ENCODE measurements around the gene TBC1D14.

TBC1D14 gene, protein sequence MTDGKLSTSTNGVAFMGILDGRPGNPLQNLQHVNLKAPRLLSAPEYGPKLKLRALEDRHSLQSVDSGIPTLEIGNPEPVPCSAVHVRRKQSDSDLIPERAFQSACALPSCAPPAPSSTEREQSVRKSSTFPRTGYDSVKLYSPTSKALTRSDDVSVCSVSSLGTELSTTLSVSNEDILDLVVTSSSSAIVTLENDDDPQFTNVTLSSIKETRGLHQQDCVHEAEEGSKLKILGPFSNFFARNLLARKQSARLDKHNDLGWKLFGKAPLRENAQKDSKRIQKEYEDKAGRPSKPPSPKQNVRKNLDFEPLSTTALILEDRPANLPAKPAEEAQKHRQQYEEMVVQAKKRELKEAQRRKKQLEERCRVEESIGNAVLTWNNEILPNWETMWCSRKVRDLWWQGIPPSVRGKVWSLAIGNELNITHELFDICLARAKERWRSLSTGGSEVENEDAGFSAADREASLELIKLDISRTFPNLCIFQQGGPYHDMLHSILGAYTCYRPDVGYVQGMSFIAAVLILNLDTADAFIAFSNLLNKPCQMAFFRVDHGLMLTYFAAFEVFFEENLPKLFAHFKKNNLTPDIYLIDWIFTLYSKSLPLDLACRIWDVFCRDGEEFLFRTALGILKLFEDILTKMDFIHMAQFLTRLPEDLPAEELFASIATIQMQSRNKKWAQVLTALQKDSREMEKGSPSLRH

DNA sequence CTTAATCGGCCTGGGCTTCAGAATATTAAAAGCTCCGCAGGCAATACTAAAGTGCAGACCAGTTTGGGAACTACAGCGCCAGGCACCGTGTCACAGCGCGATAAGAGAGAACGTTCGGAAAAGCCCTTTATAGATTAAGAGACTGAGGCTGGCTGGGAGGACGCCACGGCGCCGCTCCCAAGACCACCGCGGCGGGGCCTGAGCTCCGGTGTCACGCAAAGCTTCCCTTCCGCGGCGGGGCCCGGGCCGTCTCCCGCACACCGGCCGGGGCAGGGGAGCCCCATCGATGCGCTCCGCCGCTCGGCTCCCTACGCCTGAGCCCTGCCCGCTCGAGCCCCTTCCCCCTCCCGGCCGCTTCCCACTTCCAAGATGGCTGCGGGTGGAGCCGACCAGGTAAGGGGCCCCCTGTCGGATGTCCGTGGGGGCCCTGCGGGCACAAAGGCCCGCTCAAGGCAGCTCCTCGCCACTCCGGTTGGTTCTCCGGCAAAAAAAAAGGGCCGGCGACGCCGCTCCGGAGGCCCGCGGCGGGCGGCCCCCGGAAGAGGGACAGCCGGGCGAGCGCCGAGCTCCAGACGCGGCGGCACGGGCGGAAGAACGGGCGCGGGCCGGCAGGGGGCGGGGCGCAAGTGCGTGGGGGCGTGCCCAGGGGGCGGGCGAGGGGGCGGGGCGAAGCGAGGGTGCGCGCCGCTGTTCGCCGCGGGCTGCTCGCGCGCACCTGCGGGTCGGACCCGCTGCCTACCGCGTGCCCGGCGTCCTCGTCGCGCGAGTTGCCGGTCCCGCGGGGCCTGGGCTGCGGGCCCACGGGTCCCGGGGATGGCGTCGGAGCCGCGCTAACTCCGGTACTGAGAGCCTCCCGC is at the start of gene TBC1D14:
TSS of gene TBC1D14 (plus strand) at position 714 of the 857 bp plus-strand sequence. CDS start 13,564 bp downstream, outside the sequence.
- peak; percentile 87 to 89 for DNase-seq

DNA sequence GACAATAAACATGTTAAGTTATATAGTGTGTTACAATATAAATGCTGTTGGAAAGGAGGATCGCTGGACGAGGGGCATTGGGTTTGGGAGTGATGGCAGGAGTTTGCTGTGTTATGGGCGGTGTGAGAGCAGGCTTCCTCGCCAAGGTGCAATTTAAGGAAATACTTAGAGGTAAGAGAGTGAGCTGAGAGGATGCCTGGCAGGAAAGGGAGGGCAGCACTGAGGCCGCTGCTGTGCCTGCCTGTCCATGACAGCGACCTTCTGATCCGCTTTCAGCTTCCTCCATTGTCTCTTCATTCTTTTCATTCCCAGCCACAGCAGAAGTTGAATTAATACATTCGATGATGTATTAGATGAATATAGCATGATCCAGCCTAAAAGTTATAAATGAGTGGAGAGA is 41.2 kb upstream of the TBC1D14 start:
- no peak for DNase-seq

DNA sequence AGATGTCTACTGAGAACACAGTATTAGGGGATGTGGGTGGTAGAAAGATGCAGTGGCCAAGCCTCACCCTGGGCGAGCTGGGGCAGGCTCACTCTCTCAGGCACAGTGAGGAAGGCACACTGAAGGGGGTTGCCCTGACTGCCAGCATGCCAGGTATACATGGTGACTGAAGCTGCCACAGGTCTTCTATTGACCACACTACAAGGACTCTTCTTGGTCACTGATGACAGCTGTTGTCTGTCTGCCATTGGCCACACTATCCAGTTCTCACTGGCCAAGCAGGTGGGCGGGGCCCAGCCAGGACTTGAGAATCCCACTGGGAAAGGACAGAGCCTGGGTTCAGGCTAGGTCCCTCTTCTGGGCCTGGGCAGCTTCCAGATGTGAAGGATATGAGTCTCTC is 39.7 kb upstream of the TBC1D14 start:
- DNase-seq = no peak

DNA sequence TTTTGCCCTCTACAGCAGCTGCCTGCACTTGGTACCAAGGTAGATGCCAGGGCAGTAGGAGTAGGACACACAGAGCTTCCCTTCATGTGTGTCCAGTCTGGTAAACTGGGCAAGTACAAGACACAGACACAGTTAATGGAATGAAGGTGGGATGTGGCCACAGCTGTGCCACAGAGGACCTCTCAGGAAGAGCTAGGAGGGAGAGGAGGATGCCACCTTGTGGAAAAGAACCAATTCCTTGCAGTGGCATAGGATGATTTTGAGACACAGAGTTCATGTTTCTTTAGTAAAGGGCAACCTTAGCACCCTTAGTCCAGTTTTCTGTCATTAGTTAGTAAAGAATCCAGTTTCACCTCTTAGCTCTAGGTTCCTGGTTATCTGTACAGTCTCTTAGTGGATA is 36.3 kb upstream of the TBC1D14 start:
- no peak for DNase-seq

DNA sequence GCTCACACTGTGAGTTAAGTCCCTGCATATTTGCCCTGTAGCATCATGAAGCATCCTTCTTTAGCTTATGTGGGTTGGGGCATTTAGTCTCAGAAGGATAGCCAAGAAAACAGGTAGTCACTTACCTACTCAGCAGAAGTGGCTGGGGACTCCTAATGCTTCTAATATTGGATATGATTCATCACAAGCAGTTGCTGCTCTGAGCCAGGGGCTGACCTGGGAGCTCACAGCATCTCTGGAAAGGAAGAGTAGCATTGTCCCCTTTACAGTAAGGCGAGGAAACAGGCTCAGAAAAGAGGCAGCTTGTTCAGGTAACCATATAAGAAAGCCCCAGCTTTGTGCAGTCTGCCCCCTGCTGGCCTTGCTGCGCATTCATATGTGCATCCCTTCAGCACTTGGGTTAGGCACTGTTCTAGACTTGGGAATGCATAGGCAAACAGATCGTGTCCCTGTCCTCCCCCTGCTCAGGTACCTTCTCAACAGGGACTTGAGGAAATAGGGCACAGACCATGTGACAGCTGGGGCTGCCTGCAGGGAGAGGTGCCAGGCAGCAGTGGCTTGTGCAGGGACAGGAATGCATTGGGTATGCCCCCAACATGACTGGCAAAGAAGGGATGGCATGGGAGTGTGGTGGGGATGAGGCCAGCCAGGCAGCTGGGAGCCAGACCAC is 35.7 kb upstream of the TBC1D14 start:
- peak; percentile 73 to 78 for DNase-seq

DNA sequence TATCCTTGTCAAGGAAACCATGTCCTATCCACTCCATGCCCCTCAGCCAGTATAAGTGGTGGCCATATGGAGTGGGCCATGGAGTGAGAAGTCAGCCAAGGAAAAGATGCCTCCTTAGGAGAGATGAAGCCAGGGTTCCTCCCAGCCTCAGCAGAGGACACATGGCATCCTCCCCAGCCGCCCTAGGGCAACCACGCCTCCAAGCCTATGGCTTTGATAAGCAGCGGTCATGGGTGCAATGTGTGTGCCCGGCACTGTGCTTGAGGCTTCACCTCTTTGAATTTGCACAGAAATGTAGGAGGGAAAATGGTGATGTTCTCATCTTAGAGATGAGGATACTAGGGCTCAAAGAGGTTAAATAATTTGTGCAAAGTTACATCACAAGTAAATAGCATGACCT is 34.6 kb upstream of the TBC1D14 start:
- no peak for DNase-seq

DNA sequence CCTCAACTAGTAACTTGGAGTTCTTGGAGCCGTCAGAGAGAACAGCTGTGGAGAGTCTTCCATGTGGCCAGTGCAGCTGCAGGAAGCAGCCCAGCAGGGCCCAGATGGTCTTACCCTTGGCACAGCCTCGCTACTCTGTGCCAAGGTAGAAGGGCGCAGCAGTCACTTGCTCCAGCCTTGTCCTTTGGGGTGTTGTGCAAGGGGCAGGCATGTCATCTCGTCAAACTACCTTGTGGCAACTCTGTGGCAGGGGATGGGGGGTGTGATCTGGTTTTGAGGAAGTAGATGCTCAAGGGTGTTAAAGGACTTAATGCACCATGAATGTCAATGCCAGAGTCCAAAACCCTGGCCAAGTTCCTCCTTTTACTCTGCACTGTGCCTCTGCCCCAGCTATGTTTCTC is 34.2 kb upstream of the TBC1D14 start:
- peak in 1 of 2 donors; percentile 75 for DNase-seq

DNA sequence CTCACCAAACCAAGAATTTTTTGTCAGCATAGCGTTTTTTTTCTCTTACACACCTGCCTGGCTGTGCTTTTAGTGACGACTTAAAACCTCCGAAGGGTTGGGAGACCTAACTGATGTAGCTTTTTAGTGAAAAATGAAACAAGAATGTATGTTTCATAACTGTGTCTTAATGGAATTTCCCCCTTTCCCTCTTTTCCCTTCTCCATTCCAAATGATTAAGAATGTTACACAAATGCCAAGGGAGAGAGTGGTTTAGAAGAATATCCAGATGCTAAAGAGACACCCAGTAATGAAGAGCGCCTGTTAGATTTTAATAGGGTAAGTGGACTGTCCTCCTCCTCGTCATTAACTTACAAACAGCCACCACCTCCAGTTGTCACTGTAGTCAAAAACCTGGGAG is 33.2 kb upstream of the TBC1D14 start:
- no peak for DNase-seq

DNA sequence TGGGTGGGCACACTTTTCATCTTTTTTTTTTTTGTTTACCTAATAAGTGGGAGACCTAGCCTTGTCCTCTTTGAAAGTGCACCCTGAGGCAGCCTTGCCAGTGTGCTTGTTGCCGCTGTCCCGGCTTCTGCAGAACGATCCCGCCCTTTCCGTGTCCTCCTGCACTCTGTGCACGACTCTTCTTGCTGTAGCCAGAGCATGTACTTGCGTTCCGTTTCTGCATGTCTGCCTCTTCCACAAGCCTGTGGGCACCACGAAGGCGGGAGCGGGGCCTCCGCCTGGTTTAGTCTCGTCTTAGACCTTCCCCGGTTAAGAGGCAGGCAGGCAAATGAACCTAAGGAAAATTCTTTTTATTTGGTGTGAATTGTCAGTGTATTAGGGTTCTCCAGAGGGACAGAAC is 32.6 kb upstream of the TBC1D14 start:
- DNase-seq = no peak

DNA sequence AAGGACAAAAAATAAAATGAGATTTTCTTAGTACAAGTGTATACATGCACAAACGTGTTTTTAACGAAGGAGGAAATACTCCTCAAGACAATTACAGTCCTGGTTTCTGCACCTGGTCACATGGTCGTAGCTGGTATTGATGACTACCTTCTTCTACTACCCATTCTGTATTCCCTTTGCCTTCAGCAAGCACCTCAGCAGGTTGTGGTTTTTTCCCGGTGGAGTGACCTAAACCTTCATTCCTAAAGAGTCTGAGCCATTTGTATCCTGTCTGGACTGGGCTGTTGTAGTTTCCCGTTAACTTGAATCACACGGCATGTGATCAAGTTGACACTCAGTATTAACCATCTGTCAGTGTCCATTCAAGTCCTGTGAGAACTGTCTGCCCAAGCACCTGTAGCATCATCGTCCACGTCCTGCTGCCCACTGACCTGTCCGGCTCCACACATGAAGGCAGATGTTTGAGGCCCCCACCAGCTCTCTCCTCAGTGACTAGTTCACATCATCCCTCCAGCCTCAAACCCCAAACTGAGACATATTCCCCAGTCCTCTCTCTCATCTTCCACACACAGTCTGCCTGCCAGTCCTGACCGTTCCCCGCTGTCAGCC is 31.1 kb upstream of the TBC1D14 start:
- DNase-seq = no peak

DNA sequence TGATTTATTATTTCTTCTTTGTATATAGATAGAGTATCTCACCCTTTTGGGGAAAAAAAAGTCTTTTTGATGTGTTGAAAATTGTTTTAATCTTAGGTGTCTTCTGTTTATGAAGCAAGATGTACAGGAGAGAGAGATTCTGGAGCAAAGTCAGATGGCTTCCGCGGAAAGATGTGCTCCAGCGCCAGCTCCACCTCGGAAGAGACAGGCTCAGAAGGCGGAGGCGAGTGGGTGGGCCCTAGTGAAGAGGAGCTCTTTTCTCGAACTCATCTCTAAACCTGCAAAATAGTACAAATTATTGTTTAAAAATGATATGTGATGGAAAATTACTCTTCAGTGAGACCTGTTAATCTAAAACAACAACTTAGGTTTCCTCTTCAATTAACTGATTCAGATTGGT is 28.9 kb upstream of the TBC1D14 start:
- no peak for DNase-seq

DNA sequence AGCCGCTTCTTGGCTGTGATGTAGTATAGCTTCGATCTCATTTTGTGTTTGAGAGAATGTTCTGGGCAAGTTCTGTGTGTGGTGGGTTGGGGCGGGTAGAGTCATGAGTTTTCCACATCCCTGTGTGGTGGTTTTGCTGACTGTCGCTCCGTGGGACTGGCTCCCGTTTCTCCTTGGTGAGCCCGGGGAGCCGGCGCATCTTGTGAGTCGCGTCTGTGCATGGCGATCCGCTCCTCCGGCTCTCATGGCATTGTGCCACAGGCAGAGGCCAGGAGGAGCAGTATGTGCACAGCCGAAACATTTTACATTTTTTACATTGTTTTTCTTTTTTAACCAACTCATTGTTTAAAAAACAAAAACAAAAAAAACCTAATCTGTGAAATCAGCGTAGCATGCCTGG is 27.7 kb upstream of the TBC1D14 start:
- no peak for DNase-seq

DNA sequence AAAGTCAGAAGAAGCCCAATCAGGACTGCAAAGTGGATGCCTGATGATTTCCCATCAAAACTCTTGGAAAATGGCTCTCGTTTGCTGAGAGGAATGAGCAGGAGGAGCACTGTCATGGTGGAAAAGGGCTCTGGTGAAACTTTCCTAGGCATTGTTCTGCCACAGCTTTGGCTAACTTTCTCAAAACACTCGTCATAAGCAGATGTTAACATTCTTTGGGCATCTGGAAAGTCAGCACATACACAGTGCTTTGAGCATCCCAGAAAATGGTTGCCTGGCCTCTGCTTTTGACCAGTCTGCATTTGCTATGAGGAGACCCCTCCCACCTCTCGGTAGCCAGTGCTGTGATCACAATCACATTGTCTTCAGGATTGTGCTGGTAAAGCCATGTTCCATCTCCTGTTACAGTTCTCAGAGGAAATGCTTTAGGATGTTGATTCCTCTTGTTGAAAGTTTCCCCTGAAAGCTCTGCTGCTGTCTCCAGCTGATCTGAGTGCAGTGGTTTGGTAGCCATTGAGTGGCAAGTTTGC is 25.2 kb upstream of the TBC1D14 start:
- DNase-seq = no peak

DNA sequence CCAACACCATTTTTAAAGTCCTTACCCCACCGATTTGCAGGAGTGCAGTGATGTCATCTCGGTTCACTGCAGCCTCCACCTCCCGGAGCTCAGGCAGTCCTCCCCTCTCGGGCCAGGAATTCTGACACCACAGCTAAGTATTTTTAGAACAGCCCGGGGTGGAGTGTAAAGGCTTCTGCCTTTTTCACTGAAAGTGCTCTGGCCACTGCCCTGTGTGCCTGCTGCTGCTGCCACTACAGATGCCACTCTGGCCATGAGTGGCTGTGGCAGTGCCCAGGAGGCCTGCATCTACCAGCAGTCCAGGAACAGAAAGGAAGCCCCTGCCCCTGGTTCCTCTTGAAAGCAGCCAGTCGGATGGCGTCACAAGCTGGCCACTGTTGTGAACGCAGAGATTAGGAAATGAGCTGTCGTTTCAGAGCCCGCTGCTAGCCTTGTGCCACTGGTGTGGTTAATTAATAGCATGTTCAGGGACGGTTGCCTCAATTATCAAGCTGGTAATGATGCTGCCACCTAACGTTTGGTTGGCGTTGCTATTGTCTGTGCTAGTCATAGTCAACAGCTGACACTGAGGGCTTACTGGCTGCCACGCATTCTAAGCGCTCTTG is 23.6 kb upstream of the TBC1D14 start:
- peak; percentile 35 to 67 for DNase-seq

DNA sequence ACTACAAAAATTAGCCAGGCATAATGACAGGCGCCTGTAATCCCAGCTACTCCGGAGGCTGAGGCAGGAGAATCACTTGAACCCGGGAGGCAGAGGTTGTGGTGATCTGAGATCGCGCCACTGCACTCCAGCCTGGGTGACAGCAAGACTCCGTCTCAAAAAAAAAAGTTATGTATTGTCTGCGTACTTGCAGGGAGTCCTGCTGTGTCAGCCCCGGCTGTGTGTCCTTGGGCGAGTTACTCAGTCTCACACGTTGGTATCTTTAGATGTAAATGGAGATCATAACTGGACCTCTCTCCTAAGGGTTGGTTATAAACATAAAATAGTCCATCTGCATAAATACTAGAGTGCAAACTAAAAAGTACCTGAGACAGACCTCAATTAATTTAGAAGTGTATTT is 22.7 kb upstream of the TBC1D14 start:
- no peak for DNase-seq

DNA sequence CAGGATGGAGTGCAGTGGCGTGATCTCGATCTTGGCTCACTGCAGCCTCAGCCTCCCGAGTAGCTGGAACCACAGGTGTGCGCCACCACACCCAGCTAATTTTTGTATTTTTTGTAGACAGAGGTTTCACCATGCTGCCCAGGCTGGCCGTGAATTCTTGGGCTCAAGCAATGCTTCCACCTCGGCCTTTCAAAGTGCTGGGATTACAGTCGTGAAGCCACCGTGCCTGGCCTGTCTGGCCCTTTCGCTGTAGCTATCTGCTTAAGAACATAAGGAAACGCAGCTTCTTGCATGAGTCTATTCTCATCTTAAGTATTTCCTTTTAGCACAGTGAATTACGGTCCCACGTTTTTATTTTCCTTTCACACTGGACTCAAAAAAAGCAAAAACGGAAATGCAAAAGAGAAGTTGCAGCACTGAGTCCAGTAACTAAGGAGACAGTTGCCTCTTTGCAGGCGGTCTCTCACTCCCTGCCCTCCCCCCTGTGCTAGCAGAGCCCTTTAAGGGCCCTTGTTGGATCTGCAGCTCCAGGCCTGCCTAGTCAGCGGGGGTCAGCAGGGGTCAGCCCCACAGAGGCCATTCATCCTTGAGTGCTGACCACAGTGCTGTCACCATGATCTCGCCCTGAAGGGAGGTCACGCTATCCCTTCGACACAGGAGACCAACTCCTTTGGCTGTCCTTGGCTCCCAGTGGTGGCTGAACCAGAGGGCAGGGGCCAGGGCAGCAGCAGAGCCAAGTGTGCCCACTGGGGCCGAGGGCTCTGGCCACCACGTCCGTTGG is 21.8 kb upstream of the TBC1D14 start:
- DNase-seq = peak in 1 of 2 donors; percentile 19

DNA sequence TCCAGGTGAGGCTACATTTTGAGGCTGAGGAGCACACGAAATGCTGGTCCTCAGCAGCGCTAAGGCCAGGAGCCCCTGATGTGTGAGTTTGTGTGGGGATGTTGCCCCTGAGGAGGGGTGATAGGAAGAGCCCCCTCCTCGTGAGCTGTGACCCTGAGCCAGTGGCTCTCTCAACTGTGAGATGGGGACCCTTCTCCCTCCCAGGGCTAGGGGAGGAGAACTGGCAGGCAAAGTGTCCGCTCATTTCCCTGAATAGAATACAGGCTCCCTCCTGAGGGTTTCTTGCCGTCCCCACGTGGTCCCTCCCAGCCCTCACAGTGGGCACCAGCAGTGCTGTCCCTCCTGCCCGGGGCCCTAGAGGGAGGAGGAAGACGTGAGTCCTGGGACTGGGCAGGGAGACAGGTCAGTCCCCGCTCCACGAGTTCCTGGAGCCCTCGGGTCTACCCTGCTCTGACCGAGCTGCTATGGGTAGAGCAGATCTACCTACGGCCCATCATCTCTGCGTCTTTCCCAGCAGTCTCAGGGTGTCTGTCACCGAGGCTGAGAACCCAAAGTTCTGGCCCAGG is 21.0 kb upstream of the TBC1D14 start:
- DNase-seq = no peak

DNA sequence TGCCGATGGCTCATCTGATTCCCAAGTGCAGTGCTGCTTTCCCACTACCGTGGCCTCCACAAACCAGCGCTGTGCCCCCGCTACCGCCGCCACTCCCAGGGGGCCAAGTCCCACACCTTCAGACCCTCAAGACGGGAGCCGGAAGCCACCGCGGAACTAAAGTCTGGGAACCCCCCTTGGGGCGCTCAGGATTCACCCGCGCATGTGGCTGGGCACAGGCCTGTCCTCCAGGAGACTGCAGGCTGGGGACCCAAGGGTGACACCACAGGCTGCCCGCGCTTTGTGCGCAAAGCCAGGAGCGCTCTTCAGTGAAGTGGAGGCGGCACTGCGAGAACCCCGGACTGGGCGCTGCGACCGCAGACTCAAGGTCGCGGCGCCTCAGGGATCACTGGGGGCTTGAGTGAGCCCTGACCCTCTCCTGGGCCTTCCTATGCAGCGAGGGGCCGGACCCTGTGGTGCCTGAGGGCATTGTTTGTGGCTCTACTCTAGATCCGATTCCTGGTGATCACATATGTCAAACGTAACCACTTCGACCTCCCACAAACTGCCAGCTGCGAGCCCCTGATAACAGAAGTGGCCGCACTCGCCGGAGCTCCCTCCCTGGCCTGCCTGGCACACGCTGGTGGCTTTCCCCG is 20.4 kb upstream of the TBC1D14 start:
- no peak for DNase-seq

DNA sequence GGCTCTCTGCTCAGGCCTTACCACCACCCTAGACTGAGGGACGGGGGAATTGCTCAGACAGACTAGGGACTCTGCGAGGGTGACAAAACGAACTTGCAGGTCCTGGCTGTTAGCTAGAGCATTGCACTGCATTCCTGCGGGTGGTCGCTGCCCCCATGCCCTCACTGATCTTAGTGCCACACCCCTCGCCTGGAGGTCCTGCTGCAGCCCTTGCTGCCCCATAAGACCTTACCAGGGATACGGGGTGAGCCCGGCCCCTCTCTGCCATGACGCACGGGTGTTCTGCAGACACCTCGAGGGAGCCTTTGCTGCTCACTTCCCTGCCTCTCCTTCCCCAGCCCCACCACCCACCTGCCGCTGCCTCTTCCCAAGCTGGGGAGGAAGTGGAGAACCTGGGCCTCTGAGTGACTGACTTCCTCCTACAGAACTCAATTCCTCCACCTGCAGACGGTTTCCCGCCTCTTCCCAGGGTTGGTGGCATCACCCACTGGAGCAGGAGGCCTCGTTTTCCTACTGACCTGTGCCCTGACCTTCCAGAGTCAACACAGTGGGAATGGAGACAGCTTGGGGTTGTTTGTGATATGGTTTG is 19.8 kb upstream of the TBC1D14 start:
- DNase-seq = no peak

DNA sequence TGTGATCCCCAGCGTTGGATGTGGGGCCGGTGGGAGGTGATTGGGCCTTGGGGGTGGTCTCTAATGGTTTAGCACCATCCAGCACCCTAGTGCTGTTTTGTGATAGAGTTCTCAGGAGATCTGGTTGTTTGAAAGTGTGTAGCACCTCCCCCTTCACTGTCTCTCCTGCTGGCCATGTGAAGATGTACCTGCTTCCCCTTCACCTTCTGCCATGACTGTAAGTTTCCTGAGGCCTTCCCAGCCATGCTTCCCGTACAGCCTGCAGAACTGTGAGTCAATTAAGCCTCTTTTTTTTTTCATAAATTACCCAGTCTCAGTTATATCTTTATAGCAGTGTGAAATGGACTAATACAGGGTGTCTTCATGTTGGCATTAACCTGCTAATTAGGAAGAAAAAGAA is 19.3 kb upstream of the TBC1D14 start:
- DNase-seq = no peak

All from CD4-positive, alpha-beta T cell treated with Interleukin-1 beta for 1 hour (primary cell).